Right kidney (tissue), 9 donors: ENCODE results near the gene TCAF2.
"Not testable (repeated sequence)": the region's sequence is repeated elsewhere in the genome, so short reads cannot be mapped to it uniquely, and the experiment has no call there.

ENCODE experiments used
- DNase-seq: peaks from one replicate; pipeline ENCODE4 v3.0.0-alpha.2; 2016
- long read RNA-seq, 8 donors: transcript quantifications; one replicate each; lab custom pipeline, GENCODE V29; 2026

The TCAF2 gene
- long read RNA-seq, donor 1, result 0 reads
- long read RNA-seq, donor 2, result 0 reads
- long read RNA-seq, donor 3, result 0 reads
- long read RNA-seq, donor 4, result 0 reads
- long read RNA-seq, donor 5, result 0 reads
- long read RNA-seq, donor 6, result 0 reads
- long read RNA-seq, donor 7, result 0 reads
- long read RNA-seq, donor 8, result 0 reads

DNA sequence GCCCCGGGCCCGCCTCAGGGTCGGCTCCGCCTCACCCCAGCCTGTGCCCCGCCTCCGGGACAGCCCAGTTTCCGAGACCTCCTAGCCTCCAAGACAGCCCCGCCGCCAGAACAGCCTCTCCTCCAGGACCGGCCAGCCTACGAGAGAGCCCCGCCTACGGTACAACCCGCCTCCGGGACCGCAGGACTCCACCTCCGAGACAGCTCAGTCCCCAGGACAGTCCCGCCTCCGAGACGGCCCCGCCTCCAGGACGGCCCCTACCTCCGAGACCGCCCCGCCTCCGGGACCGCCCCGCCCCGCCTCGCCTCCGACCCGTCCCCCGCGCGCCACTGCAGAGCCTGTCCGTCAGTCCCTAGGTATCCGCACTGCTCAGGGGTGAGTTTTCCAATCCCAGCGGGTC is at the start of gene TCAF2:
TCAF2 (plus strand) TSS at position 329 of the 400 bp plus-strand sequence.
- DNase-seq, result not testable (repeated sequence)

DNA sequence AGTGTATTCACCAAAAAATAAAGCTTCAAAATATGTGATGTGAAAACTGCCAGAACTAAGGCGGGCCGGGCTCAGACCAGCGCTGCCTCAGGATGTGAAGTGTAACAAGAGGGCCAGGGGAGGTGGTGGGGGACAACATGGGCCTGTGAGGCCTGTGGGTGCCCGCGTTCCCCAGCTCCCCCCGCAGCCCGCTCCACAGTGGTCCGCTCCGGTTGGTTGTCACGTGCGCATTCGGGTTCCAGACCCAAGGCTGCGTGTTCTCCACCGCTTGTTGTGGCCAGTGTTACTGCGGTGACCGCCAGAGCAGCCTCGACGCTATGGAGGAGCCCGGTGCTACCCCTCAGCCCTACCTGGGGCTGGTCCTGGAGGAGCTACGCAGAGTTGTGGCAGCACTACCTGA is 49.3 kb upstream of the TCAF2 start, which contains the start of gene CTAGE15:
CTAGE15 (plus strand) TSS at position 301 of the 400 bp plus-strand sequence; CDS start at position 318, 17 bp downstream.
- DNase-seq, result not testable (repeated sequence)

DNA sequence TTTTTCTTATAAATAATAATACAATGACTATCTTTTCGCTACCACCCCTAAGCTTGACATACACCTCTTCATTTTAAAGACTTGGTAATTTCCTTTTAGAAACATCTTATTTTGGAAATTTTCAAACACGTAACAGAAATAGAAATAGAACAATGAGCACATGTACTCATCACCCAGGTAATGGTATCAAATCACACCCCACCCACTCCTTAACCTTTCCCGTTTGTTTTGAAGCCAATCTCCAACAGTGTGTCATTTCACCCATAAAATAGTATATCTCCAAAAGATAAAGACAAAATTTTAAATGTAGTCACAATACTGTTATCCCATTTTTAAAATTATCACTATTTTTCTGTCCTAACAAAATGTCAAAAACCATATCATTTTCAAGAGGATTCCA is 32.6 kb upstream of the TCAF2 start:
- not testable (repeated sequence) for DNase-seq

DNA sequence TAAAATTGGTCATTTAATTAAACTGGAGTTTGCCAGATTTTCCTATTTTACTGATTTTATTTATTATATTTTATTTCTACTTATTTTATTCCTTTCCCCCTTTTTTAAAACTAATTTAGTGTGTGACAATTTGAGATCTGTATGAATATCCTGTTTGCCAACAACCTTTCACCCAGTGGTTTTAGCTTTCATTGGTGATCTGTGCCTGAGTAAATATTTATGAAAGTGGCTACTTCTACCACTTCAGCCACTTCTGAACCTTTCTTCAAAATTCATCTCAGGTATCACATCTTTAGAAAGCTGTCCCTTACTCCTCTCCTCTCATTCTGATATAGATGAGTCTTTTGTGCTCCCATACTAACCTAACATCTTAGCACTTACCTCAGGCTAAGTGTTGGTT is 30.9 kb upstream of the TCAF2 start:
- not testable (repeated sequence) for DNase-seq

DNA sequence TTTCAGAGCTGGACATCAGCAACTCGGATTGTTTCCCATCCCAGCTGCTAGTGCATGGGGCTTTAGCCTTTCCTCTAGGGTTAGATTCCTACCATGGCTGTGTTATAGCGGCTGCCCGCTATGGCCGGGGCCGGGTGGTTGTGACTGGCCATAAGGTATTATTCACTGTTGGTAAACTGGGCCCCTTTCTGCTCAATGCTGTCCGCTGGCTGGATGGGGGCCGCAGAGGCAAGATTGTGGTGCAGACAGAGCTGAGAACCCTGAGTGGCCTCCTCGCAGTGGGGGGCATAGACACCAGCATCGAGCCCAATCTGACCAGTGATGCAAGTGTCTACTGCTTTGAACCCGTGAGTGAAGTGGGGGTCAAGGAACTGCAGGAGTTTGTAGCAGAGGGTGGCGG is 22.7 kb upstream of the TCAF2 start:
- DNase-seq, result not testable (repeated sequence)

DNA sequence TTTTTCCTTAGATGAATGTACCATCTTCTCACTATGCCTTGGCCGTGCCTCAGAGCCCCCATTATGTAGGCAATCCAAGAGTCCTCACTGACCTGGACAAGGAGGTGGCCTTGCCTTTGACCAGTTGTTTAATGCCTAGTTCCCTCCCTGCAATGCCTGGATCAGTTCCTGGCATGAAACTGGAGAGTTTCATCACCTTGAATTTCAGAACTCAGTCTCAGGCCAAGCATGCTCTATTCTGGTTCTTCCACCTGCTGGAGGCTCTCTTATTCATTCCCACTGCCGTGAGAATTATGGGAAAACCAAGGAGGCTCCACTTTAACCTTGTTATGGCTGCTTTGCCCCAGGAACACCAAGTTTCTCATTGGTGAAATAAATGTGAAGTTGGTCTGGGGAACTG is 17.2 kb upstream of the TCAF2 start:
- not testable (repeated sequence) for DNase-seq

DNA sequence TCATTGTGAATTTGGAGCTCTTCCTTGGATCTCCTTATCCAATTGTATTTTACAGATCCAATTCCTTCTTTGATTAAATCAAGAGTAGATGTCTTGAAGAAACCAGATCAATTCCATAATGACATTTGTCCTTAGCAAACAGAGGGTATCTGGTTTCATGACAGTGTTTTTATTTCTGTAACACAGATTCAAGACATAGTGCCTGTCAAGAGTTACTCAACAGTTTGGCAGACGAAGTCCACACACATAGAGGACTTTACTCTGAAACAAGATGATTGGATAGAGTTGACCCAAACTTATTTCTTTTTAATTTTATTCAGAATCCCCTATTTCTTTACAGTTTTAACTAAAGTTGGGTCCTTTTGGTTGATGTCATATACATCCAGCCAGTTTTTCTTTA is 14.7 kb upstream of the TCAF2 start:
- DNase-seq, result not testable (repeated sequence)

DNA sequence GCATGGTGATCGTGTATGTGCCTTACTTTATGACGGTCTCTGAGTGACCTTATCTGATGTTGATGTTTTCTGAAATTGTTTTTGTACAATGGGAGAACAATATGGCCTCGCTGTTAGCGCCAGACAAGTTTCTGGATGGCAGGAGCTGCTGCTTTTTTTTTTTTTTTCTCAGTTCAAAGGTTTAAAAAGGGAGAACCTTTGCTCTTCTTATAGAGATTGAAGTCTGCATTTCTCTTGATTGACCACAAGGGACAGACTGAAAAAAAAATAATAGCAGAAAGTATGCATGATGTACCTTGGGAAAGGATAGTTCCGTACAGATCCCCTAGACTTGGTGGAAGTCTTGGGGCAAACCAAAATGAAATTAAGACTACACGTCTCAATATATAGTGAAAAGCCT is 5.2 kb upstream of the TCAF2 start:
- not testable (repeated sequence) for DNase-seq

DNA sequence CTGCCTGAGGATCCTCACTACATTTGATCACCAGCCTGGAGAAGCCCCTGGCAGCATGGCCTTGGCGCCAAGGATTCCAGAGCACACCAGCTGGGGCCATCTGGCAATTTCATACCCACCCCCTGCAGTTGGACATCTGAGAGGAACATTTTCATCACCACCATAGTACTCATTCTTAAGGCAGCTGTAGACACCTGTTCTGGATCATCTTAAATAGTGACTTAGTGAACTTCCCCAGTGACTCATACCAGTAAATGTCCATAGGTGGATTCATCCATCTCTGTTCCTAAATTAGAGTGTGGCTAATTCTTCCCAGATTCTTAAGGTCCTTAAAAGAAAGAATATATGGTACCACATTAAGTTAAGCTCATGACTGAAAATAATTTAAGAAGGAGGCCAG is 3.6 kb upstream of the TCAF2 start:
- not testable (repeated sequence) for DNase-seq

DNA sequence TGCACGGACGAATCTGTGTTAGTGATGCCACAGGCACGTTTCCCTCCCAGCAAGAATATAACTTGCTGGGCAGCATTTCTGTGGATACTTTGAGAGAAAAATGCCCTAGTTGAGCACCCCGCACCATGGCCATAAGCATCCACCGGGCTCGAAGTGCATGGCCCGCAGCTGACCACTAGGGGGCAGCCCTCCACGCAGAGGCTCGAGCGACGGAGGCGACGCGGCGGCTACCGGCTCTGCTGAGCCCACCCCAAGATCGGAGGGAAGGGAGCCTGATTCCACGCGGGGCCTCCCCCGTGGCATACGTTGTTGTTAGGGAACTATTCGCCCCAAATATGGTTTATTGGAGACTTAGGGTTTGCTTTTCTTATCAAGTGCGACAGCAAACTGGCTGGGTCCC is 716 bp upstream of the TCAF2 start:
- DNase-seq, result not testable (repeated sequence)

DNA sequence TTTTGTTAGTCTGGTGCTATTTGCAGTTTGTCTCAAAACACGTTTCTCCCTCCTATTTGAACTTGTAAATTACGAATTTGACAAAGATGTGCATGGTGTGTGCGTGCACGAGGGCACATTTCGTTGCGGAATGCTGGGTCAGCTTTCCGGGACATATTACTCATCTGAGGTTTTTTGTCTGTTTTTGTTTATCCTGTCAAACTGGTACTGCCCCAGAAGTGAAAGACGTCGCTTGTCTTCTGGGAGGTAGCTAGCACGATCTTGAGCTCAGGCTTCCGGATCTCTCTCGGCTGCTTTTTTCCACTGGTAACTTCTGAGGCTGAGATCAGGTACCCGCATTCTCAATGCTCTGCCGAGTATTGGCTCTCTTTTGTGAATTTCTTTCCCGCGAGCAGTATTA is 401 bp downstream of the TCAF2 start:
- DNase-seq, result not testable (repeated sequence)

DNA sequence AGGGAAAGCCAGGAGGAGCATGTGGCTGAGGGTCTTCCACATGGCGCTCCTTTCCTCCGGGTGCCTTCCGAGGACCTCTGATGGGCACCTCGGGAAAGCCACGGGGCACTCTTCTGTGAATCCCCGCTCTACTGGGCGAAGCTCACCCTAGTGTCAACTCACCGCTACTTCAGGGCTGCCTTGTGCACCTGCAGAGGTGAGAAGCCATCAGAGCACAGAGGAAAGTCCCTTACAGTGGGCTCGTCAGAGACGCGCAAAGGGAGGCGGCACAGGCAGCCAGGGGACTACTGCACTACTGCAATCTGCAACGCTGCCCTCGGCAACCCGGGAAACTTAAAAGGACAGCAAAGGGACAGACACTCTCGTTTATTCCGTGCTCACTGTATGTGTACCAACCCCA is 1.4 kb downstream of the TCAF2 start:
- not testable (repeated sequence) for DNase-seq

DNA sequence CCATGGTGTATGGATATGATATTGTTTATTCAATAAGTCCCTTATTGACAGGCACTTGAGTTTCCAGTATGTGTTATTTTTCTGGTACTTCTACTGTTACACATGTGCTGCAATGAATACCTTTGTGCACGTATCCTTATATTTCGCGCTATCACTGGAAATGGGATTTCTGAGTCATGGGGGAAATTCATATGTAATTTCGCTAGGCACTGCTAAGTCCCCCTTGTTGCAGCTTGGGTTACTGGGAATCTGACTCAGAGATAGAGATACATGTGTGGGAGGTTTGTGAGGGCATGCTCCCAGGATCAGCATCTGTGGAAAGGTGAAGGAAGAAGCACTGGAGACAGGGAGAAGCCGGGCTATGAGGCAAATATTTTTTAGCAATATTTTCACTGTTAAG is 9.9 kb downstream of the TCAF2 start:
- DNase-seq, result not testable (repeated sequence)

DNA sequence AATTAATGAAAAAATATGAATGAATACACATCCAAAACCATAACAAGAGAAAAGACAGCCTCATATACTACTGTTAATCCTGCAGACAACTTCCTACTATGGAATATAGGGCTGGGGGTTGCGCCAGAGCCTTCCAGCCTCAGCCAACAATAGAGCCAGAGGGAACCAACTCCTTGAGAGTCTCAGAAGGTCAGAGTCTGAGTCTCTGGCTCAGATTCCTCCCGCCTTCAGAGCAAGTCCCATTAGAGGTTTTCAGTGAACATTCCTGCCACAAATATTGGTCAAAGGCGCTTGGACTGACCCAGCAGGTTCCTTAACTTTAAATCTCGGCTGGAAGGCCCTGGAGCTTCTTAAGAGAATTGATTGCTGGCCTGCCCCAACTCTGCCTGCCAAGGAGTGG is 11.7 kb downstream of the TCAF2 start:
- not testable (repeated sequence) for DNase-seq

DNA sequence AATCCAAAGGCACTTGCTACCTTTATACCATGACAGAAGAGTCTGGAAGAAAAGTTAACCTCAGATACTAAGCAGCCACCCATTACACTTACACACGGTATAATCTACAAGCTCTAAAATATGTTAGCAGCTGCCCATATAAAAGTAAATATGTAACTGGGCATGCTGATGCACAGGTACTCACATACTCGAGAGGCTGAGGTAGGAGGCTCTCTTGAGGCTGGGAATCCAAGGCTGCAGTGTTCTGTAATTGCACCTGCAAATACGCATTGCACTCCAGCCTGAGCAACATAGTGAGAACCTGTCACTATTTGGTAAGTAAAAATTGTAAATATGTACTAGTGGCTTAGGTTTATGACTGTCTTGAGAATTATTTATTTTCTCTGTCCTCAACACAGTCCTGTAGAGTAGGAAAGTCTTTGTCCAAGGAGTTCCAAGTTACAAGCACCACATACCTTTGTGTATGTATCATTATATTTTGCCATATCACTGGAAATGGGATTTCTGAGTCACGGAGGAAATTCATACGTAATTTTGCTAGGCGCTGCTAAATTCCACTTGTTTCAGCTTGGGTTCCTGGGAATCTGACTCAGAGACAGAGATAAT is 12.3 kb downstream of the TCAF2 start:
- not testable (repeated sequence) for DNase-seq

DNA sequence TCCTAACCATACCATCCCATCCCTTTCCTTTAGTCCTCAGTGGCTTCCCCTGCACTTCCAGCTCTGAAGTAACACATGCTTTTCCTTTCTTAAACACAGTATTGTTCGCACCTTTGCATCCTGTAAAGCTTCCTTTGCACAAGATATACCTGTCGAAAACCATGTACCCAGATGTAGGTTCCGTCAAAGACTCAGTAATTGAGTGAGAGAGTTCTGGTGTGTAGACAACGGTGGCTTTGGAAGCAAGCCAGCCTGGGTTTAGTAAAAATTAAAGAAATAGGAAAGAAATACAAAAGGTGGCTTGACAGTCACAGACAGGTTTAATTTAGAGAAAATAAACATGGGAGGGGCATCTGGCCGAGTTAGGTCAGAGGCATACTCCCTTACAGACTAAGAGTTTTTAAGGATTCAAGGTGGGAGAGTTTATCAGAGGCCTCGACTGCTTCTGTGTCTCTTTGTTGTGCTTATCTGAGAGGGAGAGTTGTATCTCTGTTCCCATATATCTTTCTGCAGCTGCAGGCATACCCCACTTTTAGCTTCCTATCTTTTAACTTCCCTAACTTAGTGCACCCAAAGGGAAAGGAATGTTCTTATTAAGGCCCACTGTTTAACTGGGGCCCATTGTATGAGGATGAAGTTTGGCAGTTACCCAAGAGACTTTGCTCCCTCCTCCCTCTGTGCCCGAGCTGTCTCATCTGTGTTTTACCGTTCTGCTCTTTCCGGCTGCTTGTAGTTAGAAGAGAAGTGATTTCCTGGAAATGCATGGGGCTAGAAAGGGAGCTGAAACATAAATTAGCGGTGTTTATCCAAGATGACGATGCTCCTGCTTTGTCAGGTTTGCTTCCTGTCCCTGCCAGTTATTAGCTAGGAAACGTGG is 14.8 kb downstream of the TCAF2 start:
- not testable (repeated sequence) for DNase-seq

DNA sequence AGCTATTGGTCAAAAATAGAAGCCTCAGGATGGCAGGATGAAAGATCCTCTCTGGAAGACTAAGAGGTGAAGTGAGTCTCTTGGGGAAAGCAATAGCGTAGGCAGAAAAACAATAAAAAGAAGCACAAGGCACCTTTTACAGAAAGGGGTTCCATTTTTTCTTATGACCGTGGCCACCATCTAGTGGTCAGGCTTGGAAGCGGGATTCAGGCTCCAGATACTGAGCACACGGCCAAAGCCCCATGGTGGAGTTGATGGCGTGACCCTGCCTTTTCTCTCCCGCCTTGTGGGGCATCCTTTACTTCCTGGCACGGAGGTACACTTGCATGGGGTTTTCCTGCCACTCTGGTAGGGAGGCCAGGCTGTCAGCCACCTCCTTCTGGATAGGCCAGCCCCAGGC is 18.6 kb downstream of the TCAF2 start:
- not testable (repeated sequence) for DNase-seq

DNA sequence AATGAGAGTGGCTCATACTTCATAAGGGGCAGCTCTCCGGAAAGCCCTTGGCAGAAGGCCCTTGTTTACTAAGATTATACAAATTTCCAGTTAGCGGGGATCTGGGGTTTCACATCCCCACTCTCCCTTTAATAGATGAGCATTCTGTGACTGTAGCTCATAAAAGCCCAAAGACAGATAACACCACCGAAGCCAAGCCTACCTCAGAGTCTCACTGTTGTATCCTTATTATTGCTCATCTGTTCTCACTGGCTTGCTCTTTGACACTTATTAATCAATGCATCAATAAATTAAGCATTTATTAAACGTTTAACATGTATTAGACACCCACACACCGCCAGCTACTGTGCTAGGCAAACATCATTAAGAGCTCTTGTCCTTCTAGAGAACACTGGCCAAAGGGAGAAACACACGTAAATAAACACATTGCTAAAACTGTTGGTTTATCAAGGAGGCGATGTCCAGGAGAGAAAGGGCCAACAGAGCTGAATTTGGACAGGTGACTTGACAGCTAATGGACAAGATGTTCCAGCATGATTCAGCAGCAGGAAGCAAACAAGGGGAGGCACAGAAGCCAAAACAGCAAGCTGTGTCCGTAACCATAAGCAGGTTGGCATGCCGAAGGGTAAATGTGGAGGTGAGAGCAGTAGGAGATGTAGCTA is 19.9 kb downstream of the TCAF2 start:
- not testable (repeated sequence) for DNase-seq

DNA sequence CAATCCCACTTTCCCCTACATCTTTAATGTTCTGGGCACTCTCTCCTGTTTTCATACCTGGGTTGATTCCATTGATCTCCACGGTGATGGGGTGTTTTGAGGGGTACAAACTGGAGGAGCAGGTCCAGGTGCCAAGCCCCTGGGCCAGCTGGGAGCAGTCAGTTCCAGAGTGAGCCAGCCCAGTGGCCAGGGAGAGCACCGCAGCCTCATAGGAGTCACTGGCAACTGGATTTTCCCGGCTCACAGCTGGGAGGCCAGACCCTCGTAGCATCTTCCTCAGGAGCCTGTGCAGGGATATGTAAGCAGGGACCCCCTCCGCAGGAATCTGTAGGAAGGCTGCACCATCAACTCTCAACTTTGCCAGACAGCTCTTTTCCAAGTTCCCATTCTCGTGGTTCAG is 25.8 kb downstream of the TCAF2 start:
- not testable (repeated sequence) for DNase-seq

DNA sequence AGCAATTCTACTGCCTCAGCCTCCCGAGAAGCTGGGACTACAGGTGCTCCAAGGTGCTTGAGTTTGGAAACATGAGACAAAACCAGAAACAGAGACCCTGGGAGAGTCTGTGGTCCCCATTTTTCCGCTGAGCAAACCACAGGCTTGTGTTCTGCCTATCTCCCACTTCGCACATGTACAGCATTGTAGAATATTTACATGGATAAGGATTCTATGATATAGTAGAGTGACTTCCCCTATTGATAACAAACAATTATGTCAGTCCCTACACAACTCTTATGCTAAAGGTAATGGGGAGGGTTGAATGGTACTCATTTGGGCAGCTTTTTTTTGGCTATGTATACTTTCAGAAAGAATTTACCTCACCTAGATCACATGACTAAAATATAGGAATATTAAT is 29.1 kb downstream of the TCAF2 start:
- DNase-seq, result not testable (repeated sequence)

DNA sequence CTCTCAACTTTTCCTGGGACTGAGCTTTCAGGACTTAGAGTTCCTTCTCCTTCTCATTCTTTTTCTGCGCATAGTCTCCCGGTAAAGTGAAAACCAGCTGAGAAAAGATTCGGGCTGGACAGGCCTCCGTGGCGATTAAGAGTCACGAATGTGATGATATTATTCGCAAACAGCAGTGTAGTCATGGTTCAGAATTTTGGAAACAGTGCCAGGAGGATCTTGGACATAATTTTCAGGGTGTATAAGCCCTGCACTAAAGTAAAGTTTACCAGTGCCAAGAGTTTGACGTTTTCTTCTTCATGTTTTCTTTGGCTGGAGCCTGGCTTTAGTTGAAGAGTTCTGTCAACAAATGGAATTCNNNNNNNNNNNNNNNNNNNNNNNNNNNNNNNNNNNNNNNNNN is 29.7 kb downstream of the TCAF2 start:
- not testable (repeated sequence) for DNase-seq
